CMK (cell line): ENCODE data around the gene MYH14.

Experiments used
- DNase-seq: peaks from one replicate; pipeline ENCODE4 v3.0.0-alpha.2; 2010; ENCODE audit warnings: low read depth

The MYH14 gene

DNA sequence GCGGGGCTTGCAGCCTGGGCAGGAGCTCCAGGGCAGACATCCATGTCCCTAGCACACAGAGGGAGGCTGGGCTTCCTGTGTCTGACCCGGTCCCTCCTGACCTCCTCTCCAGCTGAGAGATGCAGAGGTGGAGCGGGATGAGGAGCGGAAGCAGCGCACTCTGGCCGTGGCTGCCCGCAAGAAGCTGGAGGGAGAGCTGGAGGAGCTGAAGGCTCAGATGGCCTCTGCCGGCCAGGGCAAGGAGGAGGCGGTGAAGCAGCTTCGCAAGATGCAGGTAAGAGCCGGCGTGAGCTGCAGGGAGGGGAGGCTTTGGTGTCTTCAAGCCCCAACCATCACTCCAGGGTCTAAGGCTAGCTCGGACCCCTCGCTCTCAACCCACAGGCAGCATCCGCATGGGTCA is 87.4 kb downstream of the MYH14 start:
- no peak for DNase-seq

- DNase-seq, result no peak
Observed at GRCh38 chr19:50292216-50292827, 88.9 kb downstream of the MYH14 start.

DNA sequence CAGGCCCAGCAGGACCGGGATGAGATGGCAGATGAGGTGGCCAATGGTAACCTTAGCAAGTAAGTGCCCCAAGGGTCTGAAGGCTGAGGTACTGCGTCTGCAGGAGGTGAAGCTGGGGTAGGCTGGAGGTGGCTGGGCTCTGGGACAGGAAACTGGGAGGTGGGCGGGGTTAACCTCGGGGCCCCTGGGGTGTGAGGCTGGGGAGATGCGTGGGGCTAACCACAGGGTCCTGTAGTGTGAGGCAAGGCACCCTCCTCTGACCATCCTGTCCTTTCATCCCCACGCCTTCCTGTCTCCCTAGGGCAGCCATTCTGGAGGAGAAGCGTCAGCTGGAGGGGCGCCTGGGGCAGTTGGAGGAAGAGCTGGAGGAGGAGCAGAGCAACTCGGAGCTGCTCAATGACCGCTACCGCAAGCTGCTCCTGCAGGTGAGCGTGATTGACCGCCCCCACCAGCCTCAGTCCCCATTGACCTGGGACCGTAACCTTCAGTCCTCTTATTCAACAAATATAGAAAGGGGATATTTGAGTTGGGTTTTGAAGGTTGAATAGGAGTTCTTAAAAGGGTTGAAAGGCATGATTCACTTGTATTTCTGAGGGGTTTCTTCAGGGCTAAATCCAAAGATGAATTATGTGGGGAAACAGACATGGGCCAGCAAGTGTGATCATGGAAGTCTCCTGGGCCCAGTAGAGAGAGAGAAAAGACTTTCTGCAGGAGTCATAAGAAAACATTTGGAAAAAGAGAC is 90.0 kb downstream of the MYH14 start:
- no peak for DNase-seq

DNA sequence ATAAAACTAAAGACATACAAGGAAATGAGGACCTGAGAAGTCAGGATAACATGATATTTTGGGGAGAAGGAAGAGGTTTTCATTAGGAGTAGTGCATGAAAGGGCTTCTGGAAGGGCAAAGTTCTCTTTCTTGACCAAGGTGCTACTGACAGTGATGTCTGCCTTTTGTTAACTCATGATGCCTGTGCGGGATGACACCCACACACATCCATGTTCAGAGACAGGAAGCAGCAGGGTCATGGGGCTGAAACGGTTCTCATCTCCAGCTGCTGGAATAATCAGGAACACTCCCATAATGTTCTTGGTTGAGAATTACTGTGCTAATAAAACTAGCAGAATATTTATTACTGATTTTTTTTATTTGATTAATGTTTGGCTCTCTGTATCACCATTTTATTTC is 96.6 kb downstream of the MYH14 start:
- no peak for DNase-seq

DNA sequence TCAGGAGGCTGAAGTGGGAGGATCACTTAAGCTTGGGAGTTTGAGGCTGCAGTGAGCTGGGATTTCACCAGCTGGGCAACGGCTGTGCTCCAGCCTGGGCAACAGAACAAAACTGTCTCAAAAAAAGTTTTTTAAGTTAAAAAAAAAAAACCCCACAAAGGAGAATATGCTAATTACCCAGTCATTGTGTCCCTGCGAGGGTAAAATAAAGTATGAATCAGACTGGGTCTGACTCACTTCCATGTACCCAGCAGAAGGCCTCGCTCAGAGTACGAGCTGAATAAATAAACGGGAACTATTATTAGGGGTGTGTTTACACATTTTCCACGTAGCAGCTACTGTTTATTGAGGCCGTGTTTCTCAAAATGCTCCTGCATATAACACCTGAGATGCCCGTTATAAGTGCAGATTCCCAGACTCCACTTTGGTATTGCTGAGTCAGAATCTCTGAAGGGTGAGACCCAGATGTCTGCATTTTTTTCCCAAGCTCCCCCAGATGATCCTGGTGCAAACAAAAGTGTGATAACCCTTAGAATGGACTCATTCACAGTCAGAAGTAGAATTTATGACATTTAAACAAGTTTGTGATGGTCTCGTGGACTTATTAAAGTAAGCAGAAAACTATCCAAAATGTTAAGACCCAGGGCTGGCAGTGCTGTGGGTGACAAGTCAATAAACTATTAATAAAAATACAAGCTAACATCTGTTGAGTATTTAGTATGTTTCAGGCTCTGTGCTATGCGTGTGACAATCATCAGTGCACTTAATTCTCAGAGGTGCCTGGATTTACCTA is 97.6 kb downstream of the MYH14 start:
- DNase-seq, result no peak

DNA sequence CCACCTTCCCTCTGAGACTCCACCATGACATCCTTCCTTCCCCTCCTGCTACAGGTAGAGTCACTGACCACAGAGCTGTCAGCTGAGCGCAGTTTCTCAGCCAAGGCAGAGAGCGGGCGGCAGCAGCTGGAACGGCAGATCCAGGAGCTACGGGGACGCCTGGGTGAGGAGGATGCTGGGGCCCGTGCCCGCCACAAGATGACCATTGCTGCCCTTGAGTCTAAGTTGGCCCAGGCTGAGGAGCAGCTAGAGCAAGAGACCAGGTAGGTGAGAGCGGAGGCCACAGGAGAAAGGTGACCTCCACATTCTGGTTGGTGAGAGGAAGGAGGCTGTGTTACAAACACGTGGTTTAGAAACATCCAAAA is 98.2 kb downstream of the MYH14 start:
- no peak for DNase-seq

DNA sequence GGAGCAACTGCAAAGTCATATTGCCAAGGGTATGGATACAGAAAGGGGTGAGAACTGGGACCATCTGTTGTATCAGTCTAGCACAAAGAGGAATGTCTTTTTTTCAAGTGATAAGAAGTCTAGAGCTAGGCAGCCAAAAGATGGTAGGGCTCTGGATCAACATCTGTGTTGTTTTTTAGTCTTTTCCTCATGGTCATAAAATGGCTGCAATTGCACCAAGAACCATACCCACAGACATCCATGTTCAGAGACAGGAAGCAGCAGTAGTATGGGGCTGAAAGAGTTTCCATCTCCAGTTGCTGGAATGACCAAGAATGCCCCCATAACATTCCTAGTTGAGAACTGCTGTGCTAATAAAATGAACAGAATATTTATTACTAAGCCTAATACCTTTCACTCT is 100.1 kb downstream of the MYH14 start:
- no peak for DNase-seq

GRCh38 chr19:50308991-50309390 is 105.6 kb downstream of the MYH14 start:
- DNase-seq, result no peak

- no peak for DNase-seq
Observed at GRCh38 chr19:50309396-50310125, 106.1 kb downstream of the MYH14 start.

DNA sequence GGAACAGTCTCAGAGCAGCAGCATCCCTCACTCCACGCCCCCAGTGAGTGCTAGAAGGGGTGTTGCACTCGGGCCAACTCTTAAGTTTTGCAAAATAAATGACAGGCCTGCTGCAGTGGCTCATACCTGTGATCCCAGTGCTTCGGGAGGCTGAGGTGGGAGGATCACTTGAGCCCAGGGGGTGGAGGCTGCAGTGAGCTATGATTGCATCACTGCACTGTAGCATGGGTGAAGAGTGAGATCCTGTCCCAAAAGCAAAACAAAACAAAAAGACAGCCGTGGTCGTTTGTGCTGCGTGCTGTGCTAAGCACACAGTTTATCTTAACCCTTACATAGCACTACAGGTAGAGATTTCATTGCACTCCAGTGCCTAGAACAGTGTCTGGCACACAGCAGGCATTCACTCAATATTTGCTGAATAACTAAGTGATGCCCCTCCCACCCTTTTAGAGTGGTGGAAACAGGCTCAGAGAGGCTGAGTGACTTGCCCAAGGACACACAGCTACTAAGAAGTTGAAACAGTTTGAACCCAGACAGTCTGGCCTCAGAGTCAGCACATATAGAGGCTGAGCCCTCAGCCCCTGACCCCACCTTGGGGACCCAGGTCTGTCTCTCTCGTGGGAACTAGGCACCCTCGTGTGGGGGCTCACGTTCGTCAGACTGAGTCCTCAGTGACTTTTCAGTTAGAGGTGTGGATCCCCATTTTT is 107.5 kb downstream of the MYH14 start:
- DNase-seq, result no peak

- DNase-seq, result no peak
Observed at GRCh38 chr19:50311723-50312635, 108.6 kb downstream of the MYH14 start.

GRCh38 chr19:50312967-50313811 is 109.8 kb downstream of the MYH14 start:
- DNase-seq, result no peak

DNA sequence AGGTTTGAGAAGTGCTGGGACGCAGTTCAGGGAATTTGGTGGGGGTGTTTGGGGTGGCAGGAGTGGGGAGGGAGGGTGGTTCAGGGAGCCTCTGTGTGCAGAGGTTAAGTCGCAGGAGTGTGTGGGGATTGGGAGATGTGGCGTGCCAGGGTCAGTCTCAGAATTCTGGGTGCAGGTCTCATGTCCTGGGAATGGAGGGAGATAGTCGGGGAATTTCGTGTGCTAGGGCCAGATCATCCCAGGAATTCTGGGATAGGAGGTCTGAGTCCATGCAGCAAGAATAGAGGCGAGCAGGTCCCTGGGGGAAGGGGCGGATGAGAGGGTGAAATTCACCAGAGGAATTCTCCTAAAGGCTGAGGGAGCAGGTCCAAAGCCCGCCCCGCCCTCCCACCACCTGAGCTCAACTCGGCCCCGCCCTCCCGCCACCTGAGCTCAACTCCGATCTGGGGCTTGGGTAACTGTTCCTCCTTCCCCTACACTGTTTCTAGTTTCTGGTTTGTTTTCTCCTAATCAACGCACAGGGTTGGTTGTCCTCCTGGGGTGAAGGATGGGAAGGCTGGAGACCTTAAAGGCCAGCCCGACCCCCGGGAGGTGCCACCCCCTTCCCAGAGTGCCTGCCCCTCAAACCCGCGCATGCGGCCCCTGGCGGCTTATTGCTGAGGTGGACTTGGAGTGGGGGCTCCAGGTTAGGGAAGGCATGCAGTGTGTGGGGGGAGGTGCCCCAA is 110.6 kb downstream of the MYH14 start:
- no peak for DNase-seq

DNA sequence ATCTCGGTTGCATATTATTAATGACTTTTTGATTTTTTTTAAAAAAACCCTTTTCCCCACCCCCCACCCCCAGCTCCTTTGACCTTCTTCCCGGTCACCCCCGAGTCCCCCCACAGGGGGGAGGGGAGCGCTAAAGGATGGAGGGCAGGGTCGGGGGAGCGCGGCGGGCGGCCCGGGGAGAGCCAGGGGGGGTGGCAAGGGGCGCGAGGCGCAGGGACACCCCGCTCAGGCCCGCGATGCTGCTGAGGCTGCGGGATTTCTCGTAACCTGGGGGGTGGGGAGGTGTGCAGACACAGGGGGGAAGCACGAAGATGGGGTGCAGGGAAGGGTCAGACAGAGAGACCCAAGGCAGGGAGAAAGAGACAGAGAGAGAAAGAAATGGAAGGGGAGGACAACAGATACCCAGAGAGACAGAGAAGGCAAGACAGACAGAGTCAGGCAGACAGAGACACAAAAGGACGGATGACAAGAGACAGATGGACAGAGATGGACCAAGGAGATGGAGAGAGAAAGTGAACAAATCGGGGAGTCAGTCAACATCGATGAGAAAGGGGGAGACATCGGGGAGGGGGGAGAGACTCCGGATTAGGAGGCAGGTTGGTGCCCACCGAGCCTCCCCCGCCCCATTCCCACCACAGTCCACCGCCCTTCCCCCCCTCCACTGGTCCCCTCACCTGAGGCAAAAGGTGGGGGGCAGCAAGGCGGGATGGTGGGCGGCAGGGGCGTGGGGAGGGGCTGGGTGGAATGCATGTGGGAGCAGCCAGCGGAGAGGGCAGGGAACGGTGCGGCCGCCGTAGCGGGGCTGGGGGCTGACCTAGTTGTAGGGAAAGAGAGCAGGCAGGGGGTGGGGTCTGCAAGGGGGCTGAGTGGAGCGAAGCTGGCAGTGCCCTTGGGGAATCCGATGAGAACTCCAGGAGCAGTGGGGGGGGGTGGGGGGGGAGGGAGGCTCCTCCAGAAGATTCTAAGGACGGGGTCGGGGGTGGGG is 111.6 kb downstream of the MYH14 start:
- no peak for DNase-seq

DNA sequence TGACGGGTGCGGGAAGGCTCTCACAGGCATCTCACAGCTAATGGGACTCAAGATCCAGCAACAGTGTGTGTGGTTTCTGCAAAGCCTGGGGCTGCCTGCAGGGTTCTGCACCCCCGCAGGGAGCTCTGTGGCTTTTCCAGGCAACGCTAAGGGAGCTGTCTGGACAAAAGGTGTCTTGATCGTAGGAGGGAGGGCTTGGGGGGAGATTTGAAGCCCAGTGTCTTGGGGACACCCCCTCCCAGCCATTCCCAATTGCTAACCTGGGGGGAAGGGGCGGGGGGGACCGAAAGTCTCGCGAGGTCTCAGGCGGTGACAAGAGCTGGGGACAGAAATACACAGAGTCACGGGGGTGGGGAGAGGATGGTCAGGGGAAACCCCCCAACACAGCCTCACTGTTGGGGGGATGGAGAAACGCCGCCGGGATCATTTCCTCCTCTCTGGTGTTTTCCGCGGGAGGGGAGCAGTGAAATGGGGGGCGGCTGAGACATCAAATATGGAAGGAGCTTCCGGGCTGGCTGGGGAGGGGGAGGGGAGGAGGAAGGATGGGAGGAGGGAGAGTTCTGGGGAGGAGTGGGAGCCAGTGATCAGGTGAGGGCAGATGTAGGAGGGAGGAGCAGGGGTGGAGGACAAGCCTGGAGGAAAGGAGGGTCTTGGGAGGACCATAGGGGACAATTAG is 112.5 kb downstream of the MYH14 start:
- no peak for DNase-seq

- DNase-seq, result no peak
Observed at GRCh38 chr19:50317115-50317514, 113.7 kb downstream of the MYH14 start.

DNA sequence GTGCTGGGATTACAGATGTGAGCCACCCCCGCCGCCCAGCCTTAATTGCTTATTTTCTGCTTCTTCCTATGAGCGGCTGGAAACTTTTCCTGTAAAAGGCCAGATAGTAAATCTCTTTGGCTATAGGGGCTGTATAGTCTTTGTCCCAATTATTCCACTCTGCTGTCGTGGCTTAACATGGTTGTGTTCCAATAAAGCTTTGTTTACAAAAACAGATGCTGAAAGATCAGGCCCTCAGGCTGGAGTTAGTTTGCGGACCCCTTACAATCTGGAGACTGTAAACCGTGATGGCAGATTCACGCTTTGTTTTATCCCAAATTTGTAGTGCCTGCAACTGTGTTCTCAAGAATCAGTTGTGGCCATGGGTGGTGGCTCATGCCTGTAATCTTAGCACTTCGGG is 115.0 kb downstream of the MYH14 start:
- DNase-seq, result no peak
